HT-29 (cell line): ENCODE measurements around the gene RAG1. TPM values are rescaled to one million over a fixed set of nuclear protein-coding genes. Genes with fewer than 3 reads are reported as not detected.

ENCODE experiments used
- DNase-seq: peaks from one replicate; pipeline ENCODE4 v3.0.0-alpha.2; 2015; ENCODE audit warnings: low spot score
- total RNA-seq: library from RNA; depleted of rRNA; stranded (reverse); fragments of >200 nt; shearing (Covaris generic); gene quantifications from 2 replicates; pipeline ENCODE4 v1.2.3, GENCODE V29; 2014; rRNA removed

The RAG1 gene
- total RNA-seq, 1 experiment from 2014 or later = 0.18 TPM

DNA sequence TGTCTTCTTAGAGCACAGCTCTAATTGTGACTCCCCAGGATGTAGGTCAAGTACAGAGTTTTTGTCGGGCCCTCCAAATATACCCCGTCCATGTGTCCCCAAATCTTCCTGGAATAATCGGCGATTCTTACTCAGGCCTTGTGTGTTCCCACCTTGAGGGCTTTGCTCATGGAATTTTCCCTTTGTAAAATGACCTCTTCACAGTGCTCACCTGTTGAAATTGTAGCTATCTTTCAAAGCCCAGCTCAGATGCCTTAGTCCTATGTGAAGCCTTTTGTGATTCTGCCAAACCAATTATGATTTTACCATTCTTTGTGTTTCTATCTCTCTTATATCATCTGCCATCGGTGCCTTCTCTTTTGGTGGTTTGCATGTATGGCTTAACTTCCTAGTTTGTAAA lies 60.3 kb downstream of the RAG1 start:
- no peak for DNase-seq

DNA sequence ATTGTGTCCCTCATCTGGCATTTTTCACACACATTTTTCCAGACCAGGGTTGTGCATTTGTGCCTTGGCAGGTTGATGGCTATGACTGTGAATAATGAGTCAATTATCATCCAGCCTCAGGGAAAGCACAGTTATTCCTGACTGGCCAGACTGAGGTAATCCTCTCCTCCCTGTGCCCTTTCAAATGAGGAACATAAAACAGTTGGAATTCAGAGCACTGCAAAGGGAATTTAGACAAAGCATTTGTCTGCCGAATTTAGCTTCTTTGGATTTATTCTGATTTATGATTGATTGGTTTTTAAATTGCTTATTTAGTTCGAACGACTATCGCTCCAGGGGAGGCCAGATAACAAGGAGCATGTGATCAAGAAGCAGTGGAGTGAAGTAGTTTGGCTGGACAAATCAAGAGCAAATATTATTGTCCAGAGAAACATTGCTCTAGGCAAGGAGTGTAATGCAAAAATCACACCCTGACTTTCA lies 61.0 kb downstream of the RAG1 start:
- no peak for DNase-seq

Other genes starting within 250 kb of the RAG1 start
- gene TRAF6, start 57.7 kb upstream of the RAG1 start, total RNA-seq = 4.9 and 5.7 TPM in 2 replicates
- 2.2 and 6.3 TPM in 2 replicates for gene IFTAP, start 26.5 kb downstream of the RAG1 start, total RNA-seq
- gene RAG2, start 30.2 kb downstream of the RAG1 start, total RNA-seq = not detected in 2 replicates